Measurements from ENCODE around the gene USF3.

The USF3 gene

DNA sequence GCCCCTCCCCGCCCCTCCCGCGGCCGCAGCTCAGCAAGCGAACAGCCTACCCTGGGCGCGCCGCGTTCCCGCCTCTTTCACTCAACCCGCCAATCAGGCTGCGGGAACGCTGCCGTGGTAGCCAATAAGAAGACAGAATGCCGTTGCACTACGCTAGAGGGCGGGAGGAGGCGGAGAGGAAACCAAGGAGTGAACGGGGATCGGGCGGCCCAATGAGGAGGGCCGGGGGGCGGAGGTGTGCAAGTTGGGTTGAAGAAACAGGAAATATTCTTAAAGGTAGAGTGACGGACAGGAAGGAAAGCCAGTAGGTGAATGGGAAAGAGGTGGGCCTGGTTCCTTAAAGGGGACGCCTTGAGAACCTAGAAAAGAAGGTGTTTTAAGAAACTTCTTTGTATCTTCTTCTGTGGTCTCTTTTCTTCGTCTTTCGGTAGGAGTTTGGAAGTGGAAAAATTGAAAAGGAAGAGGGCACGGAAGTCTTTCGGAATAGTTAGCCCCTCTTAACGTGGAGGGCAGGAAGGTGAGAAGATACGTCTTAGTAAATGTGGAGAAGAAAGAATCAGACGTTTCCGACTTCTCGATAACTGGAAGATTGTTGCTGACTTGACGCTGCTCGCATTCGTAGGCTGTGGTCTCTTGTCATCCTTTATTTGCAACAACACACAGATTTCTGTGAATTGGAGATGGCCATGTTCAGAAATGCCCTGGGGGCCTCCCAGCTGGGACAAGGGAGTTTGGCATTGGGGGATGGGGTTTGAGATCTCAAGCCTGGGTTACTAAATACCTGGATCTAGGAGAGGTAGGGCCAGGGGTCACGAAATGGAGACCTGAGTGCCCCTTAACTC lies 437 bp upstream of the USF3 start:
- DNase-seq = peak; percentile 98

DNA sequence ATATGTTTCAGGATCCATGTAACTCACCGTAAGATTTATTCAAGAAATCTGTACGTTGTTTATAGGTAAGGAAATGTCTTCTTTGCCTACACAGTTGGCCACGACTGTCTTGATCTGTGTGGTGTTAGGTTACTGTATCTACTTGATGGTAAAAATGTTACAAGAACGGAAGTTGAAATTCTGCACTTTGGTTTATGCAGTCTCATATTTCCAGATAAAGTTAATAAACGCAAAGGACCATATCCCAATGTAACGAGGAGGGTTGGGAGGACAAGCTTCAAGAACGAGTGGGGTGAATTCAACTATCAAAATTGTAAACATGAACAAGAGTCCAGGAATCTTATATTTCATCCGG lies 1.0 kb downstream of the USF3 start:
- peak; percentile 23 for DNase-seq

DNA sequence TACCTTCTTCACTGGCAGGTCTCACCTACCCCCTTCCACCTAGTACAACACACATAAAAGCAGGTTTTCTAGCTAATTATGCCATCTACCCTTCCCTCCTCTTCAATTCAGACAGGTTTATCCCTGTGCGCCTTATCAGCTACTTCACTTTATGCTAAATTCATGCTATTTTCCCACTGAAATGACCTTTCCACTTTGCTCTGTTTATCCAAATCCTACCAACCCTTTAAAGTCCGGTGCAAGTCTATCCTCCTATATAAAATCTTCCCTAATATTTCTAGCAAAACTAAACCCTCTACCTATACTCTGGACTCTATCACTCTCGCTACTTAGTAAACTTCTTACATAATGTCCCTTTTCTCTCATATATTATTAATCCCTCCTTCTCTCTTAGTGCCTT lies 6.0 kb downstream of the USF3 start:
- DNase-seq = no peak

DNA sequence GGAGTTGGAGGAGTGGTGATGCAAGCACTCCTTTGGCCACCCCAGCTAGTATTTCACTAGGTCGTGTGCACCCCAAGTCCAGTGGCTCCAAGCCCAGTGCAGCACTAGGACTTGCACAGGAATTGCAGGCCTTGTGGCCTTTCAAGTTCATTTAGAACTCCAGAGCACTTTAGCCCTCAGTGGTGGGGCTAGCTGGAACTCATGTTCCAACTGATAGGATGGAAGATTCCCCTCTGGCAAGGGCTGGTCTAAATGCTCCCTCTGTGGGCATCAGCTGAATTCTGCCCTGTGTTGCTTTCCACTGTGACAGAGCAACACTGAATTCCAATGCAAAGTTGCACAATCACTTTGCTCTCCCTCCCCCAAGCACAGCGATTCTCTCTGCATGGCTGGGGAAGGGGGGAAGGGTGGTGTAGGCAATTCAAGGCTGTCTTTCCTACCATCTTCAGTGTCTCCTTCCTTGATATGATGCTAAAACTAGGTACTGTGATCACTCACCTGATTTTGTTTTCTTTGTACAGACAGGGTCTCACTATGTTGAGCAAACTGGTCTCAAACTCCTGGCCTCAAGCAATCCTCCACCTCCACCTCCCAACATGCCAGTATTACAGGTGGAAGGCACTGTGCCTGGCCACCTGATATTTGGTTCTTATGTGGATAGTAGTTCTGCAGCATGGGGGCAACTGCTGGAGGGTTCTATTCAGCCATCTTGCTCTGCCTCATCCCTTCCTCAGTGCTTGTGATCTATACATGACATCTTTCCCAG lies 10.3 kb downstream of the USF3 start:
- DNase-seq = no peak

DNA sequence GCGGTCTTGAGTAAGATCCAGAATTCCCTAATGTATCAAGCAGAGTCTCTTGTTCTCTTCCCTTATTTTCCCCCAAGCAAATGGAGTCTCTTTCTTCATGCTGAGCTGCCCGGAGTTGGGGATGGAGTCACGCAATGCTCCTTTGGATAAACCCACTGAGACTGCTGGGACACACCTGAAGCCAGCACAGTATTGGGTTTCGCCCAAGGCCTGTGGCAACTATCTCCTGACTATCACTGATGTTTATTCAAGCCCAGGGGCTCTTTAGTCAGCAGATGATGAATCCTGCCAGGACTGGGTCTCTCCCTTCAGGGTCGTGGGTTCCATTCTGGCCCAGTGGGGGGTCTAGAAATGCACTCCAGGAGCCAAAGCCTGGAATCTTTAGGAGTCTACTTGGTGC lies 11.3 kb downstream of the USF3 start:
- DNase-seq = no peak

DNA sequence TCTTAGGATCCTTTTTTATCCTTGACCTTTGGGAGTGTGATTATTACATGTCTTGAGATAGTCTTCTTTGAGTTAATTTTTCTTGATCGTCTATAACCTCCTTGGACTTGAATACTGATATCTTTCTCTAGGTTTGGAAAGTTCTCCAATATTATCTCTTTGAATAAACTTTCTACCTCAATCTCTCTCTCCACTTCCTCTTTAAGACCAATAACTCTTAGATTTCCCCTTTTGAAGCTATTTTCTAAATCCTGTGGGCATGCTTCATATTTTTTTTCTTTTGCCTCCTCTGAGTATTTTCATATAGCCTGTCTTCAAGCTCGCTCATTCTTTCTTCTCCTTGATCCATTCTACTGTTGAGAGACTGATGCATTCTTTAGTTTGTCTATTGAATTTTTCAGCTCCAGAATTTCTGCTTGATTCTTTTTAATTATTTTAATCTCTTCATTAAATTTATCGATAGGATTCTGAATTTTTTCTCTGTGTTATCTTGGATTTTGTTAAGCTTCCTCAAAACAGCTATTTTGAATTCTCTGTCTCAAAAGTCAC lies 12.1 kb downstream of the USF3 start:
- no peak for DNase-seq

DNA sequence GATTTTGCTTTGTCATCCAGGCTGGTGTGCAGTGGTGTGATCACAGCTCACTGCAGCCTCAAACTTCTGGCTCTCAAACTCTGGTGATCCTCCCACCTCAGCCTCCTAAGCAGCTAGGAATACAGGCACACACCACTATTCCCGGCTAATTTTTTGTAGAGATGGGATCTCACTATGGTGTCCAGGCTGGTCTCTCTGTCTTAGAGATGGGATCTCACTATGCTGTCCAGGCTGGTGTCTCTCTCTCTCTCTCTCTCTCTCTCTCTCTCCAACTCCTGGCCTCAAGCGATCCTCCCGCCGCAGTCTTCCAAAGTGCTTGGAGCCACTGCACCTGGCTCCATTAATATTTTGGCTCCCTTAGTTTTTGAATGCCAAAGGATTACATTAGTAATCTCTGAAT lies 17.7 kb downstream of the USF3 start:
- DNase-seq = no peak

DNA sequence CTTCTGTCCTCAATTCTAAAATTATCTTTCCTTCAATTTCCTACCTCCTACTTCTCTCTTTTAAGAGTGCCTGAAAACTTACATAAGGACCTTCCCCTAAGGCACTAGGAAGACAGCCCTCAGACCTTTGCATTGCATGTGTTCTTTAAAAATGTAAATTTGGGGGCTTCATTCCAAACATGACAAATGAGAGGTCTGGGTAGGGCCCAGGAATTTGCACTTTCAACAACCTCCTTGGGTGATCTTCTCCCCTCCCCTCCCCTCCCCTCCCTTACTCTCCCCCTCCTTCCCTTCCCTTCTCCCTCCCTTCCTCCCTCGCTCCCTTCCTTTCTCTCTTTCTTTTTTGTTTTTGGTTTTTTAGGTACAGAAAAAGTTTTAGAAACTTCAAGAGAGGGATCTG lies 18.7 kb downstream of the USF3 start:
- DNase-seq = no peak

DNA sequence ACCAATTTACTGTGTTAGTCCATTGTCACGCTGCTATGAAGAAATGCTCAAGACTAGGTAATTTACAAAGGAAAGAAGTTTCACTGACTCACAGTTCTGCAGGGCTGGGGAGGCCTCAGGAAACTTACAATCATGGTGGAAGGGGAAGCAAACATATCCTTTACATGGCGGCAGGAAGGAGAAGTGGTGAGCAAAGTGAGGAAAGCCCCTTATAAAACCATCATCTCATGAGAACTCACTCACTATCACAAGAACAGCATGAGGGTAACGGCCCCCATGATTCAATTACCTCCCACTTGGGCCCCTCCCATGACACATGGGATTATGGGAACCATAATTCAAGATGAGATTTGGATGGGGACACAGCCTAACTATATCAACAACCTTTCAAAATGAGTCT lies 20.2 kb downstream of the USF3 start:
- no peak for DNase-seq

DNA sequence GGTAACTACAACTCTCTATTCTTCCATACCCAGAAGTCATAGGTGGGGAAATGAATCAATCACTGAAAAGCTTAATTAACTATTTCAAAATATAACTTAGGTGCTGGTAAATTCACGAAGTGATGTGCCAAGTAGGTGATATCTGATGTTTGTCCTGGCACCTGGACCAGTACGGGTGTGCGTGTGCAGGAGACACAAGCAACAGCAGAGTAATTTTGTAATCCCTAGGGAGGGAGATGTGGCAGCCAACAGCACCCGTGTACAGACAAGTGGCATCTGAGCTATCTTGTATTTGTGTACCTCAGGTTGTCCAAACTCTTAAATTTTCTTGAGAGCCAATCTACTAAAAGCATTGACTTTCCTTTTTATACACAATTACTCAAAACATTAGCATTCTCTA lies 22.8 kb downstream of the USF3 start:
- DNase-seq = no peak

DNA sequence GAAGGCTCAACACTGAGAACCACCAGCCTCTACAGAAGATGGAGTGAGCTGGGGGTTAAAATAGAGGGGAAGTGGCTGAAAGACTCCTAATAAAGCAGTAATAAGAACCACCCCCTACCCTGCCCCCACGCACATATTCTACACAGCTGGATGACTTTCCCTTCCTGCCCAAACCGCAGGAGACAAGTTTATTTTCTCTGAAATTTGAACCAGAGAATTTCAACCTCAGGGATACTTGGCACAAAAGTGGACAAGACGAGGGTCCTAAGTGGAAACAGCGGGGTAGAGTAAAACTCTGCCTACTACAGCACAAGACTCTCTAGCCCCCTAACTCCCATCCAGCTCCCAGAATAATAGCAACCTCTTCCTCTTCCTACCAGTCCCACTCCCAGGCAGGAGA lies 28.4 kb downstream of the USF3 start:
- no peak for DNase-seq

DNA sequence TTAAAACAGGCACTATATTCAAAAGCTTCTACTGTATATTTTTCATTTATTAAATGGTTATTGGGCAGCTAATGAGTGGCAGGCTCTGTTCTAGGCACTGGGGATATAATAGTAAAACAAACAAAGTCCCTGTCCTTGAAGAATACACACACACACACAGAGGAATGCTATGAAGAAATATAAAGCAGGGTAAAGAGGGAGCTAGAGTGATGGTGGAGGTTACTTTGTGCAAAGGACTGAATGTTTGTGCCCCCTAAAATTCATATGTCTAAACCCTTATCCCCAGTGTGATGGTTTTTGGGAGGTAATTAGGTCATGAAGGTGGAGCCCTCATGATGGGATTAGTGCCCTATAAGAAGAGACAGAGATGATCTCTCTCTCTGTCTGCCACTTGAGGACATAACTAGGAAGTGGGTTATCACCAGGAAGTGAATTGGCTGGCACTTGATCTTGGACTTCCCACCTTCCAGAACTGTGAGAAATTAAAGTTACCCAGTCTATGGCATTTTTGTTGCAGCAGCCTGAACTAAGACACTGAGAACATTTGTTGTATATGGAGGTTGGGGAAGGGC lies 31.8 kb downstream of the USF3 start:
- DNase-seq = no peak

DNA sequence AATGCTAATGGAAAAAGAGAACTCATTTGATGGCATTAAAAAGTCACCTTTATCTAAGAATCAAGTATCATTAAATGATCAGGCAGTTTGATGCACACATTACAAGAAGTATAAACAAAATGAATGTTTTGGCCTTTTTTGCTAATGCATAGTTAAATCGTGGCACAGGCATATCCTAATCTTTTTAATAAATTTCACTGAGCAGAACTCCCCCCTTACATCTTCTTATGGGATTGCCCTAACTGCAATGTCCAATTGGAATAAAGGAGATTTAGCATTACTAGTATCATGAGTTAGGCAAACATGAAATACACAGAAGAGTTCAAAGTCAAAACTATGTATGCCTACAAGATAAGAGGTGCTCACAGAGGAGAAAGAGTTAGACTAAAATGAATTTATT lies 32.7 kb downstream of the USF3 start:
- no peak for DNase-seq

DNA sequence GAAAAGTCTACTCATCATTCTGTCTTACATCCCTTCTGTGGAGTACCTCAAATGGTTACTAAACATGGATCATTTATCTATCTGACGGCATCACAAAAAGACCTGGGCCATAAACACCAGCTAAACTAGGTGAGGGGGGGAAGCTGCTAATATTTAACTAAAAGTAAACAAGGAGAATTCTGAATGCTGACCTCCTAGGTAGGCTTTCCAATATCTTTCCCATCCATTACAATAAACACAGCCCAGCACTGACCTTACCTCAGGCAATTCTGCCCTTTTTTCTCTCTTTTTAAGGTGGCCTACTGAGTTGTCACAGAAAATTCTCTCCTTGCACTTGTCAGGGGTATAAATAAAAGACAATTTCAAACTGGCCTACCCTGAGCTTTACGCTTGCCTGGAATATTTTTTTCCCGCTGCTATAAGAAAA lies 33.1 kb downstream of the USF3 start:
- peak; percentile 80 for DNase-seq

DNA sequence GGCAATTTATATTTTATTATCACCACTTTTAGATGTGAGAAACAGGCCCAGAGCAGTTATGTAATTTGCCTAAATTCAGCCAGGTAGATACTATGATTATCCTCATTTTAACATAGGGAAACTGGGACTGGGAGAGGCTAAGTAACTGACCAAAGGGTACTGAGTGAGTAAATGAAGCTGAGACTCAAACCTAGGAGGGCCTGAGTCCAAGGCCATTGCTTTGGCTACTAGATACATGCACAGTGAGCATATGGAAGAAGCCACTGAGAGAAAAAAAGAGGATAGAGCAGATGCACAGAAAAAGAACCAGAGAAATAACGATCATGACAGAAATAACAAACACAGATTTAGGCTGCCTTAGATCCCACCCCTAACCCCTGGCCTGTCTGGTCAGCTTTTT lies 33.6 kb downstream of the USF3 start:
- DNase-seq = peak; percentile 4

DNA sequence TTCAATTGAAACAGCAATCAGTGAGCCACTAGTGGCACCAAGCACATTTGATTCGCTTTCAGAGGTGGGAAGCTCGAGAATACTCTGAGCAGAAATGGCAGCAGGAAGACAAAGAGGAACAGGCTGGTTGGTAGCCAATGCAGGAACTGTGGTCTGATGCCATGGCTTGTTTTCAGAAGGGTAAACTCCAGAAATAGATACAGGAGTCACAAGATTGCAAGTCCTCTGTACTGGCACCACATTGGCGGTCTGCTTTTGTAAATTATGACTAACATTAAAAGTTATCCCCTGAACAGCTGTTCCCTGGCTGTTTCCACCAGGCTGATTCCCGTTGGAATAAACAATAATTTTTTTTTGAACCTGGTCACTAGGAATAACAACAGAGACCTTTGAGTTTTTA lies 35.5 kb downstream of the USF3 start:
- DNase-seq = no peak

DNA sequence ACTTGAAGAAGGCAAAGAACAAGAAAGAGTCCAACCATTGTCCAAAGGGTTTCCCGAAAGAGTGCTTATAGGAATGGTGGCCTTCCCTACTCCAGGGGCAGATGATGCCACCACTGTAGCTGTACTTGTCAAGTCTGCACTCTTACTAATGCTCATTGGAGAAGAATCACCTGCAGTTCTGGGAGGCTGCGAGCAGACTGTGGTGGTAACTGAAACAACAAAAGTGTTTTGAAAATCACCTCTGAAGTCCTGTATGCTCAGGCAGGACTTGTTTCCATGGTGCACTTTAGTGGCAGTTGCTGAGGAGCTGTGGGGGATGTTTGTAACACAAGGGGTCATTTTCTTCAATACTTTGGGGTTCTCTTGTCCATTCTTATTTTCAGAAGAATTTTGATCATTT lies 36.0 kb downstream of the USF3 start:
- no peak for DNase-seq

DNA sequence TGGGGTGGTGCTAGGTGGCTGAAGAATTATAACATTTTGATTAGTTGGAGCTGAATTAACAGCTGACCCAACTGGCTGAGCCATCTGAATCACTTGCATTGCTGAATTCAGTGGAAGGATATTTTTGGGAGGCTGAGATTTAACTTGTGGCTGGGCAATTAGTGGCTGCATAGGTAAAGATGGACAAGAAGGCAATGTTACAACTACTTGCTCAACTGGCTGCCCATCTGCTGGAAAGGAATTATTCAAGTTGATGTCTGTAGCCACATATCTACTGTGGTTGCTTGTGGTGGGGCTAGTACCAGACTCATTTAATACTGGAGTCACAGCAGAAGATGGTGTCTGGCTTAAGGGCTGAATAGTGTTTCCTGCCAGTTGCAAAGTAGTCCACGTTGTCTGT lies 36.4 kb downstream of the USF3 start:
- DNase-seq = no peak

DNA sequence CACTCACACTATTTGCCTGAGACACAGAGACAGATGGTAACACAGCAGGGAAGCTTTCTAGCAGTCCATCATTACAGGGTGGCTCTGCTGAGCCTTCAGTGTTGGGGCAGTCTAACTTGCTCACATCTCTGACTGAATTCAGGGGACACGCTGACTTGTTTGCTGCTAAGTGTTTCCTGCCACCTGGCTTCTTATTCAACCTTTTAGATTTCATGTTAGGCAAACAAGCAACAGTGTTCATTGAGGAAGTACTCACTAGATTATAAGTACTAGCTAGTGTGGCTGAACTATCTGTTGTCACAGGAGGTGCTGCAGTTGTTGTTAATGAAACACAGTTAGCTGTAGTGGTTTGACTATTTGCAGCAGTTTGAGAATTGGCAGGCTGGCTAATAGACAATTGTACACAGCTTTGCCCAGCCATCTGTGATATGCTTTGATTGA lies 37.3 kb downstream of the USF3 start:
- peak; percentile 80 for DNase-seq

DNA sequence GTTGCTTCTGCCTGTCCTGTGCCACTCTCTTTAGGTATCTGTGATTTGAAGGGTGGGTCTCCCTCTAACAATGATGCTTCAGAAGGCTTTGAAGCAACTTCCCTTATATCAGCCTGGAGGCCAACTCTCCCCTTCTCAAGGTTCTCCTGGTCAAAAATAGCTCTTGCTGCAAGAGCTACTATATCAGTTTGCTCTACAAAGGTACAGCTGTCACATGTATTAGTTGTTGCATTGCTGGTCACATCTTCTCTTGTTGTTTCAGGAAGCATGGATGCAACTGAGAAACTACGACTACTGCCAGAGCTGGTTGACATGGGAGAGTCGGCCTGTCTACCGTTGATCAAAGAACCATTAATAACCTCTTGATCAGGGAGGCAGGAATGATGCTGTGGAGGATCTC lies 38.3 kb downstream of the USF3 start:
- DNase-seq = no peak

DNA sequence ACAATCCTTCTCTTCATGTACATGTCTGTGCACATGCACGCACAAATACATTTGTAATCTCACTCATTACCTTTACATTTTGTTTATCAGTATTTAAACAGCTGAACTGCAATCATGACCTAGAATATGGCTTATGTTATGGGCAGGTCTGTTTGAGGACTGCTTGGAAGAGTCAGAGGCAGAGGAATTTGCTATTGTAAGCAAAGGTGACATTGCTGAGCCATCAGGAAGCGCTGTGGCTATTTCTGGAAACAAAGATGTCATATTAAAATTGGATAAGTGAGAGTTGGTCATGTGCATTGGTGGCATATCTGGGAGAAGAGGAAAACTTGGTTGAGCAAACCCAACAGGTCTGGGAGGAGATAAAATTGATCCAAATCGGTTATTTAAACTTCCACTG lies 41.6 kb downstream of the USF3 start:
- DNase-seq = no peak

DNA sequence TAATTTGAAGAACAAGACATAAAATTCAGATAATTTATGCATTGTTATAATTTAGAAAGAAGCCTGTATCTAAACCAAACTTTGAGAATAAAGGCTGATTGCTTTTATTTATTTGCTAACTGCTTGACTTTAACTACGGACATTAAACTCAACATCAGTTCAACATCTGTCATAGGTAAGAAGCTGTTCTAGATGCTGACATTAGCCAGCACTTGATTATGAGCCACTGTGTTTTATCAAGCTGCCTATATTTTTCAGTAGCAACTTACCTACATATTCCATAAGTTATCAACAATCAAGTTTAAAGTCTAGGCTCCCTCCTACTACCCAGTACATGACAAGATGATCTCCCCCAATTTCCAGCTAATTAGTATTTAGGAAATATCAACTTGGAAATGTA lies 42.1 kb downstream of the USF3 start:
- no peak for DNase-seq

DNA sequence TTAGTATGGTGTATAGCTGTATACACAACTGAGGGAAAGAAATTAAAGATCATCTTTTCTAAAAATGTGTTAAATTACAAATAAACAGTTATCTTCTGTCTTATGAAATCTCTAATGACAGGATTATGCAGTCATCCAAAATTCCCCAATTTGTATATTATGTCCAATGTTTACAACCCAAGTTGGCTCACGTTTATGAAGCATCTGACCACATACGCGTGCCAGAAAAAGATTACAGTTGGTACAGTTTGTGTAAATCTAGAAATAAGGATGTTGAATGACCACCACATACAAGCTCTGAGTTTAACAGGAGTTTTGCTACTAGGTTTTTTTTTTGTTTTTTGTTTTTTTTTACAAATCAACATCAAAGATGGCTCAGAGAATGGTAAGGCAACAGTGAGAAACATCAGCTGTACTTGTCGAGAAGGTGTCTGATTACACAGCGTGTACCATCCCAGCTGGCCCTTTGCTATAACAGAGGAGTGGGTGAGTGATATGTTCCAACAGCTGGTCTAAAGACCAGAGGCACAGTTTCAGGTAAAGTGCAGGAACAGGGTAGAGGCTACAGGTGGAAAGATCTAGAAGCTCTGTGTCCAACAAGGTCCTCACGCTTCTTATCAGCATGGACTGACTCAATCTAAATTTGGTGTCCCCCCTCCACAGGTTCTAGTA lies 47.1 kb downstream of the USF3 start:
- DNase-seq = no peak
